Measurements from ENCODE around the gene NMT1. TPM values are rescaled to one million over a fixed set of nuclear protein-coding genes. Genes with fewer than 3 reads are reported as not detected.

Gene NMT1
- total RNA-seq, 1 experiment from 2014 or later, result 132 TPM

- Histone ChIP-seq H4K20me1 (ENCODE audit: insufficient read depth) (no peaks in the 10 kb centered on the region), H3K9me2 (ENCODE audit: insufficient read depth) (no peaks in the 10 kb centered on the region), H3K79me2 (ENCODE audit: low read depth) (no peaks in the 10 kb centered on the region), H3K9me3 (ENCODE audit: insufficient read depth, low read depth) (no peaks in the 10 kb centered on the region), H3K27me3 (ENCODE audit: insufficient read depth, low read depth) (no peaks in the 10 kb centered on the region), H3K27ac (no peak overlapping the region), H2AFZ (no peak overlapping the region), H3K4me2 (no peak overlapping the region), H3K4me1 (replicated peaks; ENCODE audit: insufficient read depth) (no peaks in the 10 kb centered on the region), H3K4me3 (no peak overlapping the region), H3F3A (ENCODE audit: insufficient read depth, low read depth) (no peaks in the 10 kb centered on the region), H3K36me3 (ENCODE audit: low read depth) (no peaks in the 10 kb centered on the region)
- POLR2A ChIA-PET (ENCODE audit: unreplicated experiment), result no interaction called here
- intact Hi-C loops (cut with micrococcal nuclease; ENCODE audit: unreplicated experiment), result no loop called here
- no peak for DNase-seq
- no TSS peak for BruUV-seq (replicated peaks)
- no peak for TF ChIP-seq EZH2 (IDR thresholded peaks at IDR 0.05; ENCODE audit: low read depth)
- TF ChIP-seq CTCF (conservative IDR thresholded peaks at IDR 0.05), result no peak
- CTCF ChIA-PET, result no interaction called here
These were observed 29.6 kb upstream of the NMT1 start for GRCh38 chr17:45031231-45032173.

GRCh38 chr17:45032174-45032541, 29.0 kb upstream of the NMT1 start:
- H3K9me3 ChIP-seq (ENCODE audit: insufficient read depth, low read depth), result no peaks in the 10 kb centered on the region
- H2AFZ ChIP-seq, result no peak overlapping the region
- no peaks in the 10 kb centered on the region for H3K9me2 ChIP-seq (ENCODE audit: insufficient read depth)
- BruUV-seq (replicated peaks), result no TSS peak
- no peaks in the 10 kb centered on the region for H3K79me2 ChIP-seq (ENCODE audit: low read depth)
- intact Hi-C loops (cut with micrococcal nuclease; ENCODE audit: unreplicated experiment), result no loop called here
- no peak for DNase-seq
- no peak overlapping the region for H3K27ac ChIP-seq
- H3F3A ChIP-seq (ENCODE audit: insufficient read depth, low read depth), result no peaks in the 10 kb centered on the region; the same call in 1 of the 2 replicates
- H3K27me3 ChIP-seq (ENCODE audit: insufficient read depth, low read depth), result no peaks in the 10 kb centered on the region
- no peaks in the 10 kb centered on the region for H3K4me1 ChIP-seq (replicated peaks; ENCODE audit: insufficient read depth)
- no peaks in the 10 kb centered on the region for H3K36me3 ChIP-seq (ENCODE audit: low read depth)
- POLR2A ChIA-PET (ENCODE audit: unreplicated experiment), result no interaction called here
- TF ChIP-seq EZH2 (IDR thresholded peaks at IDR 0.05; ENCODE audit: low read depth) (no peak), CTCF (conservative IDR thresholded peaks at IDR 0.05) (no peak)
- no peak overlapping the region for H3K4me3 ChIP-seq
- no peak overlapping the region for H3K4me2 ChIP-seq
- H4K20me1 ChIP-seq (ENCODE audit: insufficient read depth), result no peaks in the 10 kb centered on the region
- CTCF ChIA-PET, result no interaction called here

- H3K4me3 ChIP-seq, result no peak overlapping the region
- no peaks in the 10 kb centered on the region for H3K9me2 ChIP-seq (ENCODE audit: insufficient read depth)
- H3K79me2 ChIP-seq (ENCODE audit: low read depth), result no peaks in the 10 kb centered on the region
- no peaks in the 10 kb centered on the region; the same call in 1 of the 2 replicates for H3F3A ChIP-seq (ENCODE audit: insufficient read depth, low read depth)
- no peak for TF ChIP-seq CTCF (conservative IDR thresholded peaks at IDR 0.05)
- TF ChIP-seq EZH2 (IDR thresholded peaks at IDR 0.05; ENCODE audit: low read depth), result no peak
- no peaks in the 10 kb centered on the region for H3K9me3 ChIP-seq (ENCODE audit: insufficient read depth, low read depth)
- H3K27me3 ChIP-seq (ENCODE audit: insufficient read depth, low read depth), result no peaks in the 10 kb centered on the region
- ChIA-PET POLR2A (ENCODE audit: unreplicated experiment) (no interaction called here), CTCF (interaction anchor here (1.1 kb wide), 1 partner anchor 36 kb away, joined by 5 read pairs; no protein-coding TSS in a partner anchor)
- intact Hi-C loops (cut with micrococcal nuclease; ENCODE audit: unreplicated experiment), result no loop called here
- no peaks in the 10 kb centered on the region for H3K4me1 ChIP-seq (replicated peaks; ENCODE audit: insufficient read depth)
- H3K27ac ChIP-seq, result no peak overlapping the region
- H4K20me1 ChIP-seq (ENCODE audit: insufficient read depth), result no peaks in the 10 kb centered on the region
- no peaks in the 10 kb centered on the region for H3K36me3 ChIP-seq (ENCODE audit: low read depth)
- no peak for DNase-seq
- H3K4me2 ChIP-seq, result no peak overlapping the region
- BruUV-seq (replicated peaks), result no TSS peak
- H2AFZ ChIP-seq, result no peak overlapping the region
These were observed 26.5 kb upstream of the NMT1 start for GRCh38 chr17:45034599-45034998.
